HG03064 (cell line): ENCODE results near the gene FOXD3.

Experiments
- ATAC-seq: cut with Tn5 transposase; IDR thresholded peaks from one replicate; pipeline ENCODE4 v1.9.1; 2021; ENCODE audit warnings: low read depth; ENCODE audit not compliant: unreplicated experiment

FOXD3 gene

GRCh38 chr1:63322114-63322943 is at the start of gene FOXD3:
FOXD3 (plus strand) TSS chr1:63322567; CDS start chr1:63323059, 492 bp downstream.
- peak; percentile 40 for ATAC-seq

- no peak for ATAC-seq
Measured at GRCh38 chr1:63272811-63273210, 49.6 kb upstream of the FOXD3 start.

- ATAC-seq, result no peak
Measured at GRCh38 chr1:63274371-63274770, 48.0 kb upstream of the FOXD3 start.

- ATAC-seq, result no peak
Measured at GRCh38 chr1:63274979-63275378, 47.4 kb upstream of the FOXD3 start.

GRCh38 chr1:63276624-63277023 is 45.7 kb upstream of the FOXD3 start:
- ATAC-seq, result no peak

GRCh38 chr1:63277195-63278192 is 44.9 kb upstream of the FOXD3 start:
- no peak for ATAC-seq

GRCh38 chr1:63281753-63282152 is 40.6 kb upstream of the FOXD3 start:
- ATAC-seq, result no peak

GRCh38 chr1:63289135-63289534 is 33.2 kb upstream of the FOXD3 start:
- ATAC-seq, result no peak

GRCh38 chr1:63294803-63295594 is 27.4 kb upstream of the FOXD3 start:
- no peak for ATAC-seq

GRCh38 chr1:63304410-63304809 is 18.0 kb upstream of the FOXD3 start:
- ATAC-seq, result no peak

GRCh38 chr1:63305043-63305442 is 17.3 kb upstream of the FOXD3 start:
- no peak for ATAC-seq

GRCh38 chr1:63307196-63307794 is 15.1 kb upstream of the FOXD3 start:
- ATAC-seq, result no peak

- peak; percentile 13 for ATAC-seq
Measured at GRCh38 chr1:63316598-63316983, 5.8 kb upstream of the FOXD3 start.

- ATAC-seq, result peak; percentile 84
Measured at GRCh38 chr1:63316984-63317816, 5.2 kb upstream of the FOXD3 start.

GRCh38 chr1:63317817-63318152 is 4.6 kb upstream of the FOXD3 start:
- ATAC-seq, result no peak

- ATAC-seq, result no peak
Measured at GRCh38 chr1:63318201-63318979, 4.0 kb upstream of the FOXD3 start.

- no peak for ATAC-seq
Measured at GRCh38 chr1:63319046-63320021, 3.0 kb upstream of the FOXD3 start.
